Raji (cell line): ENCODE results near the gene KIN.

Source experiments
- POLR2A ChIP-seq: IDR thresholded peaks from 2 replicates; pipeline ENCODE4 v1.6.1; 2011; ENCODE audit warnings: low read depth, low read length, control low read depth; ENCODE audit not compliant: insufficient read depth

The KIN gene

GRCh38 chr10:7707858-7708622 is 79.8 kb downstream of the KIN start:
- TF ChIP-seq POLR2A = no peak

- TF ChIP-seq POLR2A = no peak
Measured at GRCh38 chr10:7707102-7707501, 80.7 kb downstream of the KIN start.

- TF ChIP-seq POLR2A = no peak
Measured at GRCh38 chr10:7706534-7707073, 81.2 kb downstream of the KIN start.

GRCh38 chr10:7705341-7705740 is 82.5 kb downstream of the KIN start:
- no peak for TF ChIP-seq POLR2A

- TF ChIP-seq POLR2A = no peak
Measured at GRCh38 chr10:7704071-7705016, 83.4 kb downstream of the KIN start.

- TF ChIP-seq POLR2A = no peak
Measured at GRCh38 chr10:7703140-7703539, 84.7 kb downstream of the KIN start, which contains the start of gene ITIH2. TSS of gene ITIH2 (plus strand) at chr10:7703316. CDS start at chr10:7703435, 119 bp downstream.

- no peak for TF ChIP-seq POLR2A
Measured at GRCh38 chr10:7702288-7702812, 85.4 kb downstream of the KIN start.

GRCh38 chr10:7701158-7701742 is 86.5 kb downstream of the KIN start:
- TF ChIP-seq POLR2A = no peak
